H1 (cell line): ENCODE measurements around the gene ARAP2. TPM values are rescaled to one million over a fixed set of nuclear protein-coding genes. Genes with fewer than 3 reads are reported as not detected.
A peak's percentile ranks its signal among the peaks of the same experiment; 100 is the strongest.

Experiments used
- CTCF ChIA-PET: fragments of 300-600 bp; sonication (Branson Sonifier 250); formaldehyde crosslinking; loops from one replicate; lab custom pipeline; 2021; ENCODE audit not compliant: partially characterized antibody; lab: Charles Lee
- POLR2A ChIA-PET: fragments of 300-600 bp; sonication (Branson Sonifier 250); formaldehyde crosslinking; loops from one replicate; lab custom pipeline; 2021; ENCODE audit warnings: inconsistent platforms; ENCODE audit not compliant: partially characterized antibody; lab: Charles Lee
- DNase-seq, 2 experiments: peaks; one replicate each; pipeline versions ENCODE4 v3.0.0 to v3.0.0-alpha.2; 2010 to 2022; ENCODE audit warnings: low spot score in 2 of 2, low read depth in 1 of 2, mixed read lengths in 1 of 2
- FAIRE-seq: peaks from 2 replicates; lab custom pipeline; 2011; peaks lifted over from hg19 to GRCh38; lab: Jason Lieb, UNC
- H2AFZ ChIP-seq: 2 replicates; pipeline ENCODE4 v1.8.1; 2012; ENCODE audit warnings: low read length, inconsistent platforms
- H2AK5ac ChIP-seq: 2 replicates; pipeline ENCODE4 v1.6.1; 2013; ENCODE audit warnings: low read depth, low read length
- H2BK120ac ChIP-seq: replicated peaks from 2 replicates; pipeline ENCODE3; 2013; ENCODE audit warnings: low read depth, low read length, inconsistent platforms
- H2BK12ac ChIP-seq: 2 replicates; pipeline ENCODE4 v1.6.1; 2013; ENCODE audit warnings: low read depth, low read length
- H2BK15ac ChIP-seq: 2 replicates; pipeline ENCODE4 v1.6.1; 2013; ENCODE audit warnings: low read length
- H2BK20ac ChIP-seq: 2 replicates; pipeline ENCODE4 v1.6.1; 2013; ENCODE audit warnings: low read length
- H2BK5ac ChIP-seq: 2 replicates; pipeline ENCODE4 v1.6.1; 2013; ENCODE audit warnings: low read depth, low read length
- H3K14ac ChIP-seq: 2 replicates; pipeline ENCODE4 v1.6.1; 2013; ENCODE audit warnings: inconsistent platforms; ENCODE audit not compliant: insufficient read length
- H3K18ac ChIP-seq: 2 replicates; pipeline ENCODE4 v1.6.1; 2013; ENCODE audit warnings: low read length; ENCODE audit errors: extremely low read depth
- H3K23ac ChIP-seq: 2 replicates; pipeline ENCODE4 v1.6.1; 2013; ENCODE audit warnings: inconsistent platforms; ENCODE audit not compliant: insufficient read length
- H3K23me2 ChIP-seq: 2 replicates; pipeline ENCODE4 v1.6.1; 2013; ENCODE audit warnings: low read depth, low read length
- H3K27ac ChIP-seq: 2 replicates; pipeline ENCODE4 v1.6.1; 2011; ENCODE audit warnings: low read depth, low read length, inconsistent platforms
- H3K27me3 ChIP-seq, 4 experiments: replicated peaks in 1 of 4; 1 replicate in 1 of 4; 2 replicates in 3 of 4; pipeline versions ENCODE4 v1.6.1 to v1.8.1; 2011 to 2013; ENCODE audit warnings: low read length in 3 of 4, mild to moderate bottlenecking in 3 of 4, inconsistent platforms in 2 of 4, mixed read lengths in 2 of 4, moderate library complexity in 1 of 4; ENCODE audit not compliant: control insufficient read depth in 3 of 4, insufficient read depth in 3 of 4; ENCODE audit errors: extremely low read depth in 1 of 4
- H3K36me3 ChIP-seq, 4 experiments: 2 replicates each; pipeline versions ENCODE4 v1.6.1 to v1.8.1; 2011 to 2013; ENCODE audit warnings: mild to moderate bottlenecking in 4 of 4, low read length in 3 of 4, moderate library complexity in 2 of 4, control low read depth in 1 of 4, inconsistent platforms in 1 of 4; ENCODE audit not compliant: insufficient read depth in 4 of 4, control insufficient read depth in 2 of 4
- H3K4ac ChIP-seq: replicated peaks from 2 replicates; pipeline ENCODE3; 2013; ENCODE audit warnings: low read length, low read depth, mixed read lengths, inconsistent platforms; ENCODE audit not compliant: insufficient read length
- H3K4me1 ChIP-seq, 4 experiments: replicated peaks in 1 of 4; 1 replicate in 1 of 4; 2 replicates in 3 of 4; pipeline versions ENCODE4 v1.6.1 to v1.8.1; 2011 to 2013; ENCODE audit warnings: low read length in 3 of 4, inconsistent platforms in 2 of 4, mixed read lengths in 1 of 4; ENCODE audit not compliant: insufficient read depth in 4 of 4, control insufficient read depth in 3 of 4
- H3K4me2 ChIP-seq, 2 experiments: 2 replicates each; pipeline versions ENCODE4 v1.6.1 to v1.8.1; 2011 to 2013; ENCODE audit warnings: low read depth in 2 of 2, low read length in 2 of 2, control low read depth in 1 of 2, inconsistent platforms in 1 of 2, mild to moderate bottlenecking in 1 of 2; ENCODE audit not compliant: insufficient read depth in 1 of 2
- H3K4me3 ChIP-seq, 4 experiments: fragments of 200-600, 300-600 bp in 1 of 4; sonication (generic), shearing (Covaris generic), sonication (Bioruptor Twin) in 1 of 4; 2 replicates each; pipeline versions ENCODE4 v1.5.1 to v1.8.1; 2011 to 2016; ENCODE audit warnings: low read length in 4 of 4, low read depth in 3 of 4, control low read depth in 2 of 4, inconsistent platforms in 2 of 4, mild to moderate bottlenecking in 2 of 4, mixed read lengths in 1 of 4, moderate library complexity in 1 of 4; ENCODE audit not compliant: insufficient read depth in 2 of 4; ENCODE audit errors: extremely low read depth in 1 of 4
- H3K56ac ChIP-seq: replicated peaks from 2 replicates; pipeline ENCODE3; 2013; ENCODE audit warnings: low read depth, mild to moderate bottlenecking, mixed read lengths, low read length, inconsistent platforms; ENCODE audit not compliant: insufficient read length
- H3K79me1 ChIP-seq: 2 replicates; pipeline ENCODE4 v1.6.1; 2013; ENCODE audit warnings: low read depth, low read length, control low read depth
- H3K79me2 ChIP-seq, 2 experiments: 2 replicates each; pipeline versions ENCODE4 v1.6.1 to v1.8.1; 2012 to 2013; ENCODE audit warnings: low read length in 2 of 2, mild to moderate bottlenecking in 2 of 2, inconsistent platforms in 1 of 2; ENCODE audit not compliant: insufficient read depth in 2 of 2, control insufficient read depth in 1 of 2
- H3K9ac ChIP-seq, 4 experiments: replicated peaks in 1 of 4; 1 replicate in 1 of 4; 2 replicates in 3 of 4; pipeline versions ENCODE4 v1.6.1 to v1.8.1; 2011 to 2013; ENCODE audit warnings: low read depth in 3 of 4, low read length in 3 of 4, control low read depth in 2 of 4, mild to moderate bottlenecking in 2 of 4, moderate library complexity in 2 of 4, inconsistent platforms in 1 of 4; ENCODE audit errors: extremely low read depth in 1 of 4
- H3K9me3 ChIP-seq, 2 experiments: 2 replicates each; pipeline versions ENCODE4 v1.6.1 to v1.8.1; 2012 to 2013; ENCODE audit warnings: mild to moderate bottlenecking in 2 of 2, moderate library complexity in 2 of 2, control low read depth in 1 of 2, inconsistent platforms in 1 of 2, low read depth in 1 of 2, low read length in 1 of 2, mixed read lengths in 1 of 2; ENCODE audit not compliant: insufficient read depth in 2 of 2
- H4K20me1 ChIP-seq, 2 experiments: replicated peaks in 1 of 2; 2 replicates each; pipeline versions ENCODE3 to v1.8.1; 2011 to 2013; ENCODE audit warnings: inconsistent platforms in 2 of 2, low read length in 2 of 2, mild to moderate bottlenecking in 1 of 2; ENCODE audit not compliant: insufficient read depth in 2 of 2, control insufficient read depth in 1 of 2
- H4K5ac ChIP-seq: 2 replicates; pipeline ENCODE4 v1.6.1; 2013; ENCODE audit warnings: low read length, low read depth, mixed read lengths, inconsistent platforms; ENCODE audit not compliant: insufficient read length
- H4K8ac ChIP-seq: 2 replicates; pipeline ENCODE4 v1.8.0; 2013; ENCODE audit warnings: mild to moderate bottlenecking, moderate library complexity, low read length, inconsistent platforms; ENCODE audit not compliant: insufficient read depth; ENCODE audit errors: extremely low read depth
- H4K91ac ChIP-seq: replicated peaks from 2 replicates; pipeline ENCODE3; 2013; ENCODE audit warnings: low read length, mixed read lengths, inconsistent platforms; ENCODE audit not compliant: insufficient read length
- ASH2L ChIP-seq: fragments of 200-600, 300-600 bp; sonication (generic); IDR thresholded peaks from one replicate; pipeline ENCODE4 v1.7.1; 2017; ENCODE audit warnings: low read length
- EGR1 ChIP-seq: IDR thresholded peaks from 2 replicates; pipeline ENCODE4 v1.6.1; 2011; ENCODE audit warnings: low read depth, low read length, borderline replicate concordance
- KDM4A ChIP-seq: IDR thresholded peaks from one replicate; pipeline ENCODE4 v1.7.1; 2012; ENCODE audit warnings: low read depth, mild to moderate bottlenecking, moderate library complexity, low read length, inconsistent platforms; ENCODE audit not compliant: severe bottlenecking
- RAD21 ChIP-seq, 2 experiments: IDR thresholded peaks in 1 of 2; conservative IDR thresholded peaks in 1 of 2; 2 replicates each; pipeline ENCODE4 v1.6.1; 2011; ENCODE audit warnings: low read depth in 2 of 2, low read length in 2 of 2, improper control_type of control experiment in 1 of 2, inconsistent platforms in 1 of 2, mild to moderate bottlenecking in 1 of 2, moderate library complexity in 1 of 2
- RNF2 ChIP-seq: fragments of 200-900, 300-1000 bp; sonication (generic); IDR thresholded peaks from 2 replicates; pipeline ENCODE4 v1.7.1; 2016; ENCODE audit warnings: borderline replicate concordance, low read depth, mild to moderate bottlenecking, antibody characterized with exemption, low read length; ENCODE audit not compliant: poor library complexity, severe bottlenecking; ENCODE audit errors: missing control alignments
- SIN3A ChIP-seq, 2 experiments: IDR thresholded peaks in 1 of 2; conservative IDR thresholded peaks in 1 of 2; 2 replicates each; pipeline ENCODE4 v1.6.1; 2011 to 2012; ENCODE audit warnings: low read length in 2 of 2, improper control_type of control experiment in 1 of 2, low read depth in 1 of 2, mild to moderate bottlenecking in 1 of 2
- SUZ12 ChIP-seq: fragments of 200-600 bp; sonication (generic); IDR thresholded peaks from 2 replicates; pipeline ENCODE4 v1.6.1; 2012; ENCODE audit warnings: mild to moderate bottlenecking, inconsistent platforms, low read length, moderate library complexity, mixed read lengths
- WGBS, 2 experiments: shearing (Covaris generic) in 1 of 2; methylation state at CpG; one replicate each; pipeline versions ENCODE4 v1.1.6 to v1.1.7; 2013 to 2015; ENCODE audit warnings: low lambda C conversion rate in 2 of 2, mixed read lengths in 2 of 2, inconsistent platforms in 1 of 2, low coverage in 1 of 2, missing lambda C conversion rate in 1 of 2; ENCODE audit not compliant: insufficient replicate concordance in 2 of 2, insufficient coverage in 1 of 2, insufficient read length in 1 of 2; ENCODE audit errors: extremely low coverage in 1 of 2, missing lambda C conversion rate in 1 of 2; 5-methylcytosine and 5-hydroxymethylcytosine counted together
- polyA plus RNA-seq, 7 experiments: library from polyadenylated mRNA; depleted of rRNA in 3 of 7; stranded (reverse) in 5 of 7; unstranded in 2 of 7; fragments of >200 nt in 5 of 7; fragments of 200-250 nt in 2 of 7; gene quantifications; 1 replicate in 5 of 7; 2 replicates in 1 of 7; 4 replicates in 1 of 7; pipeline versions ENCODE4 v1.2.1 to v1.2.3, GENCODE V29; 2011 to 2013; ENCODE audit warnings: missing spikeins in 2 of 7, mixed read lengths in 2 of 7
- total RNA-seq: library from RNA; stranded (reverse); fragmentation: NEBNext Ultra II Directional; extraction: Animal tissue kit (Norgen Biotek cat#: 25700); gene quantifications from 2 replicates; pipeline ENCODE4 v1.2.1, GENCODE V29; 2021

Gene ARAP2
- total and polyA plus RNA-seq, 2 of the 8 experiments (the other 6 are each of a cell fraction or from before 2014, with no cell fraction given): 0.15 to 2.3 TPM

GRCh38 chr4:36243355-36244256 is 708 bp downstream of the ARAP2 start:
- POLR2A ChIA-PET: interaction anchor here (1.0 kb wide), 1 partner anchor 7 kb away, joined by 3 read pairs; no protein-coding TSS in a partner anchor
- no peak for FAIRE-seq

More at GRCh38 chr4:36243355-36244256, 708 bp downstream of the ARAP2 start:
- Histone ChIP-seq H2BK12ac (peak overlapping the region; percentile 17; the same call in 1 of the 2 replicates), H3K9me3 (no peaks in the 10 kb centered on the region), H3K79me1 (no peaks in the 10 kb centered on the region), H2BK120ac (no peak overlapping the region), H2AK5ac (no peak overlapping the region), H3K4ac (no peak overlapping the region), H3K18ac (peak overlapping the region; percentile 48; the same call in 1 of the 2 replicates), H2BK5ac (no peak overlapping the region), H2AFZ (peak overlapping the region; percentile 61), H3K36me3 (no peaks in the 10 kb centered on the region), H3K9ac (peak overlapping the region in 2 of 4 experiments; percentile 26 to 39; a peak in 3 of 7 replicates), H3K14ac (no peak overlapping the region), H3K56ac (no peak overlapping the region), H3K23ac (no peak overlapping the region), H3K4me3 (peak overlapping the region; percentile 64 to 77 (median 74)), H4K5ac (no peak overlapping the region), H3K4me1 (no peaks in the 10 kb centered on the region), H4K8ac (no peak overlapping the region; the same call in 1 of the 2 replicates), H4K91ac (no peak overlapping the region), H4K20me1 (no peaks in the 10 kb centered on the region), H3K27ac (no peak overlapping the region), H2BK15ac (no peak overlapping the region), H3K23me2 (peaks cover 8% of the 10 kb centered on the region; the same call in 1 of the 2 replicates), H2BK20ac (no peak overlapping the region), H3K27me3 (peaks cover 0 to 9% (median 4%) of the 10 kb centered on the region in 4 experiments; a peak in 4 of 7 replicates), H3K79me2 (no peaks in the 10 kb centered on the region), H3K4me2 (peak overlapping the region; percentile 74 to 77)
- 11% methylated on average over 21 of the region's 38 CpGs; no CpG with 5 or more reads in 1 of the 2 experiments for WGBS, 2 experiments
- peak in 1 of 2 experiments; percentile 67 for DNase-seq
- CTCF ChIA-PET: interaction anchor here (1.1 to 3.3 kb wide), 8 partner anchors 10 to 101 kb away, joined by 3 to 13 read pairs (median 4); no protein-coding TSS in a partner anchor
- TF ChIP-seq RAD21 (IDR thresholded peaks at IDR 0.05 in 1 of 2, conservative IDR thresholded peaks at IDR 0.05 in 1 of 2; ENCODE audit: low read depth in 2 of 2, low read length in 2 of 2) (no peak), ASH2L (peak; percentile 71), KDM4A (peak; percentile 52), EGR1 (0 out of 2 replicates have a peak, but pooled peaks have one; percentile 8), RNF2 (no peak), SIN3A (conservative IDR thresholded peaks at IDR 0.05 in 1 of 2, IDR thresholded peaks at IDR 0.05 in 1 of 2; ENCODE audit: low read depth in 1 of 2, low read length in 2 of 2) (0 out of 4 replicates have a peak, but pooled peaks of 1 of the 2 experiments have one; percentile 31), SUZ12 (0 out of 2 replicates have a peak, but pooled peaks have one; percentile 36)
